Measurements from ENCODE around the gene MYOG.

DNA sequence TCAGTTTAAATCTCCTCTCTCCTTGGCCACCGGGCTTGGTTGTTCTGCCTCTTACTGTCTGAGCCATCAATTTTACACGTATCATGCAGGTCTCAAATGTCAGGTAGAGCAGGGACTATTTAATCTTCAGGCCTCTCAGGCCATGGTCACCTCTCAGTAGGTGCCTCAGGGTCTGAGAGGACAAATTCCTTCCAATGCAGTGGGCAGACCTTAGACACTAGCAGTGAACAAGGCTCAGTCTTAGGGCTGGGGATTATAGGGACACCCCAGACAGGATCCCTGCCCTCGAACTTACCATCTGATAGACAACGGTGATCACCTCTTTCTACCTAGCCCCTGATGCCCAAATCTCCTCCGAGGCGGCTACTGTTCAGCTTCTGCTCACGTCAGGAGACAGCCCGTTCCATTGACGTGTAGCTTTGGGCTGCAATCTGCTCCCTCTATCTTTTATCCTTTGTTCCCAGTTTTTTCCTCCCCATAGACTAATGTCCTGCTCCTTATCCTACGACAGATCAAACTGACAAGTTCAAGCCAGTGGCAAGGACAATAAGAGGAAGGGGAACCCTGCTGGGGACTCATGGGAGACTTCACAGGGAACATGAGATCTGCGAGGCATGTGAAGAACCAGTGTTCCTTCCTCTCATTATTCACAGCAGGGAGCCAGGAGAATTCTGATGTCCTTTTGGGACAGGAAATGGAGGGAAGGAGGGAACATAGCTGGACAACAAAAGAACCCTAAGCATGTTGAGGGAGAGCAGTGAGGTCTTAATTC is 1.4 kb upstream of the MYOG start:
- TF ChIP-seq, protein P1, sequence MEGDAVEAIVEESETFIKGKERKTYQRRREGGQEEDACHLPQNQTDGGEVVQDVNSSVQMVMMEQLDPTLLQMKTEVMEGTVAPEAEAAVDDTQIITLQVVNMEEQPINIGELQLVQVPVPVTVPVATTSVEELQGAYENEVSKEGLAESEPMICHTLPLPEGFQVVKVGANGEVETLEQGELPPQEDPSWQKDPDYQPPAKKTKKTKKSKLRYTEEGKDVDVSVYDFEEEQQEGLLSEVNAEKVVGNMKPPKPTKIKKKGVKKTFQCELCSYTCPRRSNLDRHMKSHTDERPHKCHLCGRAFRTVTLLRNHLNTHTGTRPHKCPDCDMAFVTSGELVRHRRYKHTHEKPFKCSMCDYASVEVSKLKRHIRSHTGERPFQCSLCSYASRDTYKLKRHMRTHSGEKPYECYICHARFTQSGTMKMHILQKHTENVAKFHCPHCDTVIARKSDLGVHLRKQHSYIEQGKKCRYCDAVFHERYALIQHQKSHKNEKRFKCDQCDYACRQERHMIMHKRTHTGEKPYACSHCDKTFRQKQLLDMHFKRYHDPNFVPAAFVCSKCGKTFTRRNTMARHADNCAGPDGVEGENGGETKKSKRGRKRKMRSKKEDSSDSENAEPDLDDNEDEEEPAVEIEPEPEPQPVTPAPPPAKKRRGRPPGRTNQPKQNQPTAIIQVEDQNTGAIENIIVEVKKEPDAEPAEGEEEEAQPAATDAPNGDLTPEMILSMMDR (IDR thresholded peaks at IDR 0.05): no peak
- no peak for TF ChIP-seq POLR2A (IDR thresholded peaks at IDR 0.05)

All from heart left ventricle (tissue), 13 donors.